Limb (tissue), 2 donors: ENCODE measurements around the gene CCDC178.
A peak's percentile ranks its signal among the peaks of the same experiment; 100 is the strongest.

ENCODE experiments used
- DNase-seq, 2 donors: peaks; one replicate each; pipeline ENCODE4 v3.0.0-alpha.2; 2016; ENCODE audit errors: extremely low spot score in 2 of 2

Gene CCDC178

GRCh38 chr18:32918692-32919250 is 521.8 kb downstream of the CCDC178 start:
- DNase-seq, result no peak

DNA sequence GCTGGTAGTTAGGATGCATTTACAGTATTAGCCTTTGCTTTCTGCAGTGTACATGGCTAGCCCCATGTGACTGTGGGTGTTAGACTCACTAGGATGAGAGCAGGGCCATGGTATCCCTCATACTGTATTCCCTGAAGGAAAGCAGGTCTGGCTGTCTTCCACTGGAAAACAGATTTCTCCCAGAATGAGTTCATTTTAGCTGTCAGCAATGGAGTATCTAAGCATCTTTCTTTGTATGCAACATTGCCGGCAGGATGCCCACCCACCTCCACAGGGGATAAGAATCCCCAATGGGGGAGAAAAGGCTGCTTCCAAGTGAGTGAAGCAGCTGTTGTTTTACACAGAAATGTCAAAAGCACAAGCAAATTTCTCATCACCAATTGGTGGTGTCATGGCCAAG is 525.0 kb downstream of the CCDC178 start:
- no peak for DNase-seq

DNA sequence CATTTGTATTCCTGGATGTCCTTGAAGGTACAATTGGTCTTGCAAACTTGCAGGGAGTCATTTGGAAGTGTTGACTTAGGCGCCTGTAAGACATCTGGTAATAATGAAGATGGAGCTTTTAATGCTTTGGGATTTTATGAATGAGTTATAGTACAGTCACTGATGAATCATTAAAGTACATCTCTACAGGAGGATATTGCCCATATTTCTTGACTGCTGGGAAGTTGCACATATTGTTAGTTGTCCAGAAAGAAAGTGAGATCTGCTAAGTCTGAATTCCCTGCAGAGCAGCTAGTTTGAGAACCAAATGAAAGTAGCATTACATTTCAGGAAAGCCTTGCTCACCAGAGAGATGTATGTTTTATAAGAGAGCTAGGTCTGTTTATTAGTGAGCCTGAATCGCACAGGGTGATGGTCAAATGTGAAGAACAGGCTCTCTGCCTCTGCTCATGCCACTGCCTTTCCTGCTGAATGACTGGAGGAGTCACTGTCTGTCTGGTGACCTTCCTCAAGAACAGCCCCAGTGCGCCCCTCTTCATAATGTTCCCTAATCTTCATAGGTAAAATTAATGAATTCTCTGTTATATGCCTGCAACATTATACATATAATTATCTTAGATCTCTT is 528.7 kb downstream of the CCDC178 start:
- peak in 1 of 2 donors; percentile 44 for DNase-seq

GRCh38 chr18:32910694-32911296 is 529.7 kb downstream of the CCDC178 start:
- DNase-seq, result no peak

DNA sequence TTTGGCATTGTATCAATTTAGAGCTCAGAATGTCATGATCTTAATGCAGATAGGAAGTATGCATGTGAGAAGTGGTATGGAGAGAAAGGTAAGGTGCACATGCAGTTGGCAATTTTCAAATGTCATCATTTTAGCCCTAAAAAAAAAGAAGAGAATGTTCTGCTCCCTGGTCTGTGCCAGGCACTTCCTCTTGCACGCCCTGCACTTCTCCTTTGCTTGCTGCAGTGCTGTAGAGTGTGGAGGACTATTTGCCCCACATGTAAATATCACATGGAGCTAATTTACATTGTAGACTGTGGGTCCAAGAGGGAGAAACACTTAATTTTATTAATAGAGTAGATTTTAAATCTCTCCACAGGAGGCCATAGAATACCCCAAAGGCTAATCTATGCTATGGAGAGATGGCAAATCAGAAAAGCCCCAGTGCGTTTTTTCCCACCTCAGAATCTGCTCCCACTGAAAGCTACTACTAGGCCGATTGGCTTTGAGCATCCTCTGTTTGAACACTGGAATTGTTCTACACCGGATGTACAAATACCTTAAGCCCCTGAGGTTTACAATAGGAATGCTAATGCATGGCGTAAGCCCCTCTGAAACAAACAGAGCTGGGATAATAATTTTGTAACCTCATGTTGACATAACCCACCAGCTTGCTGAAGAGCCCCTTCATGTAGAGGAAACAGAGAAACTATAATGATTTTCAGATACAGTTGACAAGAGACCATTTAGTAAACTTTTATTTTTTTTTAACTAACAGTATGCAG is 530.5 kb downstream of the CCDC178 start:
- DNase-seq, result no peak

- no peak for DNase-seq
Measured at GRCh38 chr18:32908424-32908805, 532.1 kb downstream of the CCDC178 start.

DNA sequence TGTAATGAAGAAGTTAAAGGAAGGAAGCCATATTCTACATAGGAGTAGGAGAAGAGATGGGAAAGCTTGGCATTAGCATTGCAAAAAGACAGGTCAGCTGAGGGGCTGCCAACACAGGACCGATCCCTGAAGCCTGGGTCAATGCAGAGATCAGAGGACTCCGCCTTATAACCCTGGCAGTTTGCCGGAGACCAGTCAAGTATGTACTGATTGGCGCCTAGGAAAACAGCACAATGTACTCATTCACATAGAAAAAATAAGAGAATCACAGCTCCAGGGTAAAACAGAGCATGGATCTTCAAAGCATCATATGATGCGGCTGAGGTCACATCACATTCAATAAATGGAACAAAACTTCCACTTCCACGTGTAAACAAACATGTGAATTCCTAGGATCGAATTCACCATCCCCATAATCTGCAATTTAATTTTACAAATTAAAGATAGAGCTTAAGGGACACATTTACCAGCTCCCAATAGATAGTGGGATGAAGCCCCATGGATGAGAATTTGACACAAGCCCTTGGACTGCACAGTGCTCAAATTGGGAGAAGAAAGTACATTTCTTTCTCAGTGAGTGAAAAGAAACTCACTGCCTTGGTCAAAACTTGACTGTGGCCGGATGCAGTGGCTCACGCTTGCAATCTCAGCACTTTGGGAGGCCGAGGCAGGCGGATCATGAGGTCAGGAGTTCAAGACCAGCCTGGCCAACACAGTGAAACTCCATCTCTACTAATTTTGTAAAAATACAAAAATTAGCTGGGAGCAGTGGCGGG is 532.7 kb downstream of the CCDC178 start:
- DNase-seq, result no peak

- DNase-seq, result no peak
Measured at GRCh38 chr18:32907311-32907585, 533.3 kb downstream of the CCDC178 start.

DNA sequence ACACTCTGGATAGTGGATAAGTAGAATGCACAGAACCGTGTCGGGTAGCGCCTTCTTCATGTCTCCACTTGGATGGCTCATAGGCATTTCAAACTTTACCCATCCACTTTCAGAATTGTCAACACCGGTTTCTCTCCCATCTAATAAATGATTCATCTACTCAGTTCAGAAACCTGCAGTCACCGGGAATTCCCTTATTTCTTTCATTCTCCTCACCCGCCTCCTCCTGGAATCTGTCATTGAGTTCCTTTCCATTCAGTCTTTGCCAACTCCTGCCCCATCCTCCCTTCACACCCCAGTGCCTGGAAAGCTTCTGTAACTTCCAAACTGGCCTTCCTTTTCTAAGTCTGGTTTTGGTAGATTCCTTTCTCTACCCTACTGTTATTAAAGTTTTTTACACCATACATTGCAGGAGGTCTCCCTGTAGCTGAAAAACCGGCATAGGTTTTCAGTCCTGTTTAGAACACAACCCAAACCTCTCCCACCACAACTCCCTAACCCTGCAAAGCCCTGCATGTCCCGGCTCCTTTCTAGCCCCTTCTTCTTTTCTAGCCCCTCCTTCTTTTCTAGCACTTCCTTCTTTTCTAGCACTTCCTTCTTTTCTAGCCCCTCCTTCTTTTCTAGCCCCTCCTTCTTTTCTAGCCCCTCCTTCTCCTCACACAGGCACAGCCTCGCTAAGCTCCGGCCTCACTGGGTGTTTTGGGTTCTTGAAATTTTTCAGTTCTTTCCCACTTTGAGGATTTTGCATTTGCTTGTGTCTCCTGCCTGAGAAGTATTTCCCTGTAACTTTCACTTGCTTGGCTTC is 533.8 kb downstream of the CCDC178 start:
- no peak for DNase-seq

DNA sequence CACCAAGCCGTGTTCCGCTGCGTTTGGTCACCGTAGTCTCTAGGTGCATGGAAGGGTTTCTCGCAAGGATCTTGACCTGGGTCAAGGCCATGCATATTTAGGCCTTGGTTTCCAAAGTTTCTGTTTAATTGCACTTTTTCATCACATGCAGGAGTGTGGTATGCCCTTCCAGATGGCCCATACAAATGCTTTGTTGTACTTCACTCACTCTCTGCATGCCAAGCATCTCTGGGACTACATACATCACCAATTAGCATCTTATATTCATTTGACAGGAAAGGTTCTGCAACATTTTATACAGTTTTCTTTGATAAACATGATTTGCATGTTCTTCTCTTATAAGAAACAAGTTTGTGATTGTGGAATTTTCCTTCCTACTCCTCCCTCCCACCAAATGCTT is 534.9 kb downstream of the CCDC178 start:
- no peak for DNase-seq

DNA sequence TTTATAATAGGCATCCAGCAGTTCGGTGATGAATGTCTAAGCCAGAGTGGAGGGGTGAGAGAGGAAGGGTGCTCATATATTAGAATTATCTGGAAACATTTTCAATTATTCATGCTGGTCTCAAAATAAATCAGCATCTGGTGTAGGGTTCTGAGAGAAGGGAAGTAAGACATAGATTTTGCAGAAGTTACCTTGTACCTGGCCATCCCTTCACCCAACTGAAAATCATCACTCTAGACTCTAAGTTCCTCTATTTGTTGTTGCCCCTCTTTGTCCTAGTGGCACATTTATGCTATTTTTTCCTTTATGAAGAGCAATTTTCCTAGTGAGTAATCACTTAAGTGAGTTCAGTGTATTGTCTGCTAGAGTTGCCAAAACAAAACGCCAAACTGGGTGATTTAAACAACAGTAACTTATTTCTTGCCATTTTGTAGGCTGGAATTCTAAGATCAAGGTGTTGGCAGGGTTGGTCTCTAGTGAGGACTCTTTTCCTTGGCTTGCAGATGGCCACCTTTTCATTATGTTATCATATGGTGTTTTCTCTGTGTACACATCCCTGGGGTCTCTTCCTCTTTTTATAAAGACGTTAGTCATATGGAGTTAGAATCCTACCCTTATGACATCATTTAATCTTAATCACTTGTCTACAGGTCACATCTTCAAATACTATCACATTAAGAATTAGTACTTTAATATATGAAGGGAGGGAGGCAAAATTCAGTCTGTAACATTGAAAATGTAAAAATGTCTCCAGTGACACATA is 537.8 kb downstream of the CCDC178 start:
- no peak for DNase-seq

DNA sequence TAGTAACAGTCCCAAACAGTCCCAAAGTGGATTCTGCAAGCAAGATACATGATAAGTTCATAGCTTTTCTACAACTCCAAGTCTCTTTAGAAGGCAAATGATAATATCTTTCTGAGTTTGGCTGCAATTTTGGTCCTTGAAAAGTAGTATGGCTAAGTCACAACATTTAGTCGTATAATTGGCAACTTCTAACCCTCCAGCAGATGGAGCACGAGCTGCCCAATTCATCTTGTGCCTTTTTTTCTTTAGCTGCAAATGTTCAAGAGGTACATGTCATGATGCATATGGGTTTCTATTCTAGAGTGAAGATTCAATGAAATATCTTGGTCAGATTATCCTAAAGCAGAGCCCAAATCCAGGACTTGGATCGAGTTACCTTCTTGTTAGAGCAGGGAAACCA is 540.7 kb downstream of the CCDC178 start:
- DNase-seq, result no peak

DNA sequence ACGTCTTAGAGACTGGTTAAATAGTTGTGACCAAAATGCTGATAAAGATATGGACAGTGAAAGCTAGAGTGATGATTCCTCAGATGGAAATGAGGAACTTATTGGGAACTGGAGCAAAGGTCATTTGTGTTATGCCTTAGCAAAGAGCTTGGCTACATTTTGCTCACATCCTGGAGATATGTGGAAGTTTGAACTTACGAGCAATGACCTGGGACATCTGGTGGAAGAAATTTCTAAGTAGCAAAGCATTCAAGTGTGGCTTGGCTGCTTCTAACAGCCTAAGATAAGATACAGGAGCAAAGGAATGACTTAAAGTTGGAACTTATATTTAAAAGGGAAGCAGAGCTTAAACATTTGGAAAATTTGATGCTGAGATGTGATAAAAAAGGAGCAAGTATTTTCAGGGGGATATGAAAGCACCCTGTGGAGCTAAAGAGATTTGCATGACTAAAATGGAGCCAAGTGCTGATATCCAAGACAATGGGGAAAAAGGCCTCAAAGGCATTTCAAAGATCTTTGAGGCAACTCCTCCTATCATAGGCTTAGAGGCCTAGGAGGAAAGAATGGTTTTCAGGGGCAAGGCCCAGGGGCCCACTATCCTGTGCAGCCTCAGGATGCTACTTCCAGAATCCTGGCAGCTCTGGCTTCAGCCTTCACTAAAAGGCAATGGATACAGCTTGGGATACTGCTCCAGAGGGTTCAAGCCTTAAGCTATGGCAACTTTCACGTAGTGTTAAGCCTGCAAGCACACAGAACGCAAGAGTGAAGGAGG is 543.6 kb downstream of the CCDC178 start:
- DNase-seq, result no peak

GRCh38 chr18:32893915-32894314 is 546.6 kb downstream of the CCDC178 start:
- no peak for DNase-seq

GRCh38 chr18:32891797-32892196 is 548.7 kb downstream of the CCDC178 start:
- no peak for DNase-seq

DNA sequence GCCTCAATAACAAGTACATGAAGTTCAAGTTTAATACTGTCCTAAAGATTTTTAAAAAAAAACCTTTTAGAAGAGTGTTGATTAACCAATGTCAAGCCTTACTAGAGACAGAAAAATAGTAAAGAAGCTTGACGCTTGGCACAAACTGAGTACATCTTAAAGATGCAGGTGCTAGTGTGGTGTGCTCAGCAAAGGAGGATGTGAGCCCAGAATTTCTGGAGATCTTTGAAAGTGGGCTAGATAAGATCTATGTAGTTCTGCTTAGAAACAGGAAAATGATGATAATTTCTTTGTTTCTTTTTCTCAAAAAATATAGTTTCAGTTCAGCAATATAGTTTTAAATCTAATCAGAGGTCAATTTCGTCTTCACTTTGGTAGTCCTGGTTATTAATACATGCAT is 549.4 kb downstream of the CCDC178 start:
- no peak for DNase-seq

- DNase-seq, result no peak
Measured at GRCh38 chr18:32889615-32890593, 550.6 kb downstream of the CCDC178 start.

GRCh38 chr18:32888306-32888705 is 552.2 kb downstream of the CCDC178 start:
- no peak for DNase-seq
